Vagina (tissue), 2 donors: ENCODE data around the gene DUSP2. TPM values are rescaled to one million over a fixed set of nuclear protein-coding genes. Genes with fewer than 3 reads are reported as not detected.

Experiments used
- DNase-seq, 2 donors: peaks; one replicate each; pipeline ENCODE4 v3.0.0-alpha.2; 2017; ENCODE audit errors: extremely low spot score in 2 of 2
- H3K27ac ChIP-seq: fragments of 200-600 bp; sonication (generic); one replicate; pipeline ENCODE4 v1.5.1; 2019
- H3K27me3 ChIP-seq: fragments of 200-600 bp; sonication (generic); one replicate; pipeline ENCODE4 v1.5.1; 2019
- H3K36me3 ChIP-seq, 2 donors: fragments of 200-600 bp; sonication (generic); one replicate each; pipeline ENCODE4 v1.5.1; 2017 to 2019
- H3K4me1 ChIP-seq: fragments of 200-600 bp; sonication (generic); one replicate; pipeline ENCODE4 v1.5.1; 2019
- H3K4me3 ChIP-seq, 2 donors: fragments of 200-600 bp; sonication (generic); 1 replicate in 1 of 2; 2 replicates in 1 of 2; pipeline ENCODE4 v1.5.1; 2016 to 2019
- H3K9me3 ChIP-seq: fragments of 200-600 bp; sonication (generic); one replicate; pipeline ENCODE4 v1.5.1; 2019
- CTCF ChIP-seq, 3 experiments: fragments of 450-650 bp in 2 of 3; fragments of 200-600 bp in 1 of 3; sonication (generic) in 1 of 3; IDR thresholded peaks; one replicate each; pipeline ENCODE4 v1.5.1; 2017 to 2019; ENCODE audit warnings: antibody characterized with exemption in 3 of 3, mild to moderate bottlenecking in 2 of 3, moderate library complexity in 2 of 3
- POLR2A ChIP-seq, 2 donors: fragments of 450-650 bp; IDR thresholded peaks; one replicate each; pipeline ENCODE4 v1.6.1; 2017; ENCODE audit warnings: antibody characterized with exemption in 2 of 2, mild to moderate bottlenecking in 2 of 2, moderate library complexity in 2 of 2
- POLR2AphosphoS5 ChIP-seq, 2 donors: sonication (generic); formaldehyde crosslinking; IDR thresholded peaks; one replicate each; pipeline ENCODE4 v1.9.0; 2017; ENCODE audit warnings: antibody characterized with exemption in 2 of 2, mild to moderate bottlenecking in 2 of 2, low read depth in 1 of 2; ENCODE audit not compliant: insufficient read depth in 1 of 2
- intact Hi-C: fragments of 100-400 bp; cut with DNase I; formaldehyde crosslinking; loops from one replicate; pipeline ENCODE4 v1.15.1; 2023
- total RNA-seq: library from RNA; depleted of rRNA; stranded (reverse); fragments of >200 nt; gene quantifications from one replicate; pipeline ENCODE4 v1.2.3, GENCODE V29; 2016

DUSP2 gene
- total RNA-seq, 1 donor from 2014 or later = 14.0 TPM

GRCh38 chr2:96111823-96112500 is 33.3 kb downstream of the DUSP2 start:
- Histone ChIP-seq H3K4me1 (peaks cover 15% of the 10 kb centered on the region), H3K9me3 (no peaks in the 10 kb centered on the region), H3K27ac (no peak overlapping the region), H3K36me3 (no peaks in the 10 kb centered on the region), H3K27me3 (no peaks in the 10 kb centered on the region), H3K4me3 (no peak overlapping the region)
- no peak for TF ChIP-seq CTCF (IDR thresholded peaks at IDR 0.05)
- TF ChIP-seq POLR2A (IDR thresholded peaks at IDR 0.05) = no peak
- no peak for TF ChIP-seq POLR2AphosphoS5 (IDR thresholded peaks at IDR 0.05; ENCODE audit: insufficient read depth in 1 of 2, low read depth in 1 of 2)
- no peak for DNase-seq
- intact Hi-C loops = no loop called here

GRCh38 chr2:96111257-96111640 is 34.0 kb downstream of the DUSP2 start:
- no peaks in the 10 kb centered on the region for H3K27me3 ChIP-seq
- intact Hi-C loops = no loop called here
- H3K27ac ChIP-seq = no peak overlapping the region
- TF ChIP-seq CTCF (IDR thresholded peaks at IDR 0.05) = no peak
- no peak for TF ChIP-seq POLR2A (IDR thresholded peaks at IDR 0.05)
- no peak for TF ChIP-seq POLR2AphosphoS5 (IDR thresholded peaks at IDR 0.05; ENCODE audit: insufficient read depth in 1 of 2, low read depth in 1 of 2)
- DNase-seq = no peak
- no peaks in the 10 kb centered on the region for H3K9me3 ChIP-seq
- no peak overlapping the region for H3K4me3 ChIP-seq
- no peaks in the 10 kb centered on the region for H3K36me3 ChIP-seq
- peaks cover 13% of the 10 kb centered on the region for H3K4me1 ChIP-seq

GRCh38 chr2:96110621-96111256 is 34.5 kb downstream of the DUSP2 start:
- no peak overlapping the region for H3K27ac ChIP-seq
- intact Hi-C loops = no loop called here

GRCh38 chr2:96109931-96110511 is 35.2 kb downstream of the DUSP2 start:
- Histone ChIP-seq H3K9me3 (peaks cover 8% of the 10 kb centered on the region), H3K4me3 (no peak overlapping the region), H3K27me3 (no peaks in the 10 kb centered on the region), H3K27ac (no peak overlapping the region), H3K36me3 (no peaks in the 10 kb centered on the region), H3K4me1 (peaks cover 9% of the 10 kb centered on the region)
- no peak for DNase-seq
- intact Hi-C loops = no loop called here
- TF ChIP-seq CTCF (IDR thresholded peaks at IDR 0.05) (no peak), POLR2A (IDR thresholded peaks at IDR 0.05) (no peak), POLR2AphosphoS5 (IDR thresholded peaks at IDR 0.05; ENCODE audit: insufficient read depth in 1 of 2, low read depth in 1 of 2) (no peak)

More at GRCh38 chr2:96110621-96111256, 34.5 kb downstream of the DUSP2 start:
- TF ChIP-seq POLR2A (IDR thresholded peaks at IDR 0.05) (no peak), CTCF (IDR thresholded peaks at IDR 0.05) (no peak), POLR2AphosphoS5 (IDR thresholded peaks at IDR 0.05; ENCODE audit: insufficient read depth in 1 of 2, low read depth in 1 of 2) (no peak)
- no peaks in the 10 kb centered on the region for H3K36me3 ChIP-seq
- peaks cover 1% of the 10 kb centered on the region for H3K9me3 ChIP-seq
- no peak for DNase-seq
- H3K4me3 ChIP-seq = no peak overlapping the region
- peaks cover 9% of the 10 kb centered on the region for H3K4me1 ChIP-seq
- no peaks in the 10 kb centered on the region for H3K27me3 ChIP-seq

GRCh38 chr2:96109361-96109680 is 35.9 kb downstream of the DUSP2 start:
- no peak overlapping the region for H3K4me3 ChIP-seq
- H3K27ac ChIP-seq = no peak overlapping the region

More at GRCh38 chr2:96109361-96109680, 35.9 kb downstream of the DUSP2 start:
- Histone ChIP-seq H3K4me1 (peaks cover 9% of the 10 kb centered on the region), H3K36me3 (no peaks in the 10 kb centered on the region), H3K9me3 (peaks cover 8% of the 10 kb centered on the region), H3K27me3 (no peaks in the 10 kb centered on the region)
- TF ChIP-seq POLR2AphosphoS5 (IDR thresholded peaks at IDR 0.05; ENCODE audit: insufficient read depth in 1 of 2, low read depth in 1 of 2) (no peak), POLR2A (IDR thresholded peaks at IDR 0.05) (no peak), CTCF (IDR thresholded peaks at IDR 0.05) (no peak)
- intact Hi-C loops = no loop called here
- no peak for DNase-seq
